ENCODE measurements around the gene FLNC. TPM values are rescaled to one million over a fixed set of nuclear protein-coding genes. Genes with fewer than 3 reads are reported as not detected.

Gene FLNC
- total and polyA plus RNA-seq, 11 donors, result 399 to 3,687 (median 1,170) TPM

DNA sequence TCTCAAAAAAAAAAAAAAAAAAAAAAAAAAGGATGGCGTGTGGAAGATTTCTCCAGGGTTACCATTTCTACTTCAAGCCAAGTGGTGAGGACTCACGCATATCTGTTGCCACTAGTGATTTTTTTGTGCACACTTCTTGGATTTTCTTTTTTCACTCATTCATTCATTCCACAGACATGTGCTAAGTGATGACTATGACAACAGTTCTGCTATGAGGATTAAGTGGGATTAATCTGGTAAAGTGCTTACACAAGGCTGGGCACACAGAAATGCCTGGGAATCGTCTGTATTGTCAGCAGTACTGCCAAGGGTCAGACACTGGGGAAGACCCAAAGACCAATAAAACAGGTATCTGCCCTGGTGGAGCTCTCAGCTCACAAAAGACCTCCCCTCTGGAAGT is 48.4 kb upstream of the FLNC start:
- intact Hi-C loops (cut with DNase I), result loop anchor here in 1 of 10 donors (5.0 kb wide), 1 partner anchor 35 kb away; no protein-coding TSS in a partner anchor
- Histone ChIP-seq H3K27ac (peak overlapping the region in 3 of 12 donors; percentile 53 to 73 (median 54)), H3K4me3 (no peak overlapping the region), H3K9me3 (peaks cover 0 to 16% (median 8%) of the 10 kb centered on the region in 12 donors), H3K4me1 (peaks cover 0 to 21% (median 4%) of the 10 kb centered on the region in 12 donors), H3K27me3 (no peaks in the 10 kb centered on the region), H3K36me3 (no peaks in the 10 kb centered on the region)
- no peak for TF ChIP-seq POLR2A (IDR thresholded peaks at IDR 0.05)
- TF ChIP-seq, protein P1, sequence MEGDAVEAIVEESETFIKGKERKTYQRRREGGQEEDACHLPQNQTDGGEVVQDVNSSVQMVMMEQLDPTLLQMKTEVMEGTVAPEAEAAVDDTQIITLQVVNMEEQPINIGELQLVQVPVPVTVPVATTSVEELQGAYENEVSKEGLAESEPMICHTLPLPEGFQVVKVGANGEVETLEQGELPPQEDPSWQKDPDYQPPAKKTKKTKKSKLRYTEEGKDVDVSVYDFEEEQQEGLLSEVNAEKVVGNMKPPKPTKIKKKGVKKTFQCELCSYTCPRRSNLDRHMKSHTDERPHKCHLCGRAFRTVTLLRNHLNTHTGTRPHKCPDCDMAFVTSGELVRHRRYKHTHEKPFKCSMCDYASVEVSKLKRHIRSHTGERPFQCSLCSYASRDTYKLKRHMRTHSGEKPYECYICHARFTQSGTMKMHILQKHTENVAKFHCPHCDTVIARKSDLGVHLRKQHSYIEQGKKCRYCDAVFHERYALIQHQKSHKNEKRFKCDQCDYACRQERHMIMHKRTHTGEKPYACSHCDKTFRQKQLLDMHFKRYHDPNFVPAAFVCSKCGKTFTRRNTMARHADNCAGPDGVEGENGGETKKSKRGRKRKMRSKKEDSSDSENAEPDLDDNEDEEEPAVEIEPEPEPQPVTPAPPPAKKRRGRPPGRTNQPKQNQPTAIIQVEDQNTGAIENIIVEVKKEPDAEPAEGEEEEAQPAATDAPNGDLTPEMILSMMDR (IDR thresholded peaks at IDR 0.05), result no peak
- WGBS, 4 donors, result 59 to 70% (median 68%) methylated on average over 3 of the region's 3 CpGs
- DNase-seq, result no peak
- ATAC-seq, result no peak

DNA sequence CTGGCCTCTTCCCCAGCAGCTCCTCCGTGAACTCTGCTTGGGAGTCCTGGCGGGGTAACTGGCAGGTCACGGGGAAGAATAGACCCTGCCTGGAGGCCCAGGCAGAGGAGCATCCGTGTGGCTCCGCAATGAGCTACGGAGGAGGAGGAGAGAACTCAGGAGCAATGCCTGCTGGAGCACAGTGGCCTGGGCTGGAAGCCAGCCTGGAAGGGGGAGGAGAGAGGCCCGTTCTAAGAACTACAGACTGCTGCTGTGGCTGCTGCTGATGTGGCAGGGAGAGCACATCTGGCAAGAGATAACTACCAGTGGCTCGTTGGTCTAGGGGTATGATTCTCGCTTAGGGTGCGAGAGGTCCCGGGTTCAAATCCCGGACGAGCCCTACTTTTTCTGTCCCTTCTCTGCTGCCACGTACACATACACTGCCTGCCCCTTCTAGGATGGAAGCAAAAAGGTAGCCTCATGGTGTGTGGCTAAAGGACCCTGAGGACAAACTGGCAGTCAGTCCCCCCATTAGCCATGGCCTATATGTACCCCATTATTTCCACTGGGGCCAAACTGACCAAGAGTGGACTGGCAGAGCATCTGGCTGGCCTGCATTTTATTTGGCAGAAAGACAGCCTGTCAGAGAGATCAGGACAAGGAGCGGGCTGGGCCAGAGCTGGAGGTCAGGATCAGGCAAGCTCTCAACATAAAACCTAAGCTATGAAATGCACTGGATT is 46.9 kb upstream of the FLNC start:
- Histone ChIP-seq H3K4me3 (no peak overlapping the region), H3K27ac (peak overlapping the region in 5 of 12 donors; percentile 2 to 73 (median 43)), H3K9me3 (peaks cover 0 to 5% (median under 1%) of the 10 kb centered on the region in 12 donors), H3K27me3 (no peaks in the 10 kb centered on the region), H3K36me3 (no peaks in the 10 kb centered on the region), H3K4me1 (peaks cover 0 to 21% (median 4%) of the 10 kb centered on the region in 12 donors)
- DNase-seq (peak; percentile 78 to 90 (median 88)), ATAC-seq (peak; percentile 91 to 95 (median 94))
- TF ChIP-seq, protein P1 (IDR thresholded peaks at IDR 0.05), result no peak
- TF ChIP-seq POLR2A (IDR thresholded peaks at IDR 0.05), result no peak
- intact Hi-C loops (cut with DNase I), result loop anchor here in 1 of 10 donors (5.0 kb wide), 1 partner anchor 36 kb away; no protein-coding TSS in a partner anchor
- WGBS, 4 donors, result 18 to 40% (median 26%) methylated on average over 14 to 15 of the region's 15 CpGs

DNA sequence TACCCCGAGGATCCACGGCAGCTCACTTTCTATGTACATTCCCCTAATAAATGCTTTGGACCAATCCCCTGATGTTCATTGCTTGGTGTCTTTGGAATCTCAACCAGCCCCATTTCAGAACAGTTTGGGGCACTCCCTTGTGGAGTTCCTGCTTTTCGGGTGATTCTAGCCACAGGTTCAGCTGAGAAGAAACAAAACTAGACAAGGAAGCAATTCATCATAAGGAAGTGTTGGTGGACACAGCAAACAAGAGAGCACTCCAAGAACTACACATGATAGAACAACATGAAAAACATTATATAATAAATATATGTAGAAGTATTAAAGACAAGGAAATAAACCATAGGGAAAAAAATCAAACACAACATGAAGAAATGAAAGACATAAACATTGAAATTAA is 44.5 kb upstream of the FLNC start:
- Histone ChIP-seq H3K4me3 (no peak overlapping the region), H3K36me3 (no peaks in the 10 kb centered on the region), H3K27me3 (no peaks in the 10 kb centered on the region), H3K9me3 (no peaks in the 10 kb centered on the region), H3K27ac (no peak overlapping the region), H3K4me1 (peaks cover 0 to 29% (median 9%) of the 10 kb centered on the region in 12 donors)
- TF ChIP-seq, protein P1 (IDR thresholded peaks at IDR 0.05), result no peak
- no peak for TF ChIP-seq POLR2A (IDR thresholded peaks at IDR 0.05)
- 82 to 89% (median 87%) methylated on average over 3 of the region's 3 CpGs for WGBS, 4 donors
- DNase-seq (no peak), ATAC-seq (no peak)
- intact Hi-C loops (cut with DNase I), result no loop called here

Data from heart left ventricle (tissue), 16 donors.